RWPE2 (cell line): ENCODE results near the gene THSD4.

Experiments used
- ATAC-seq: fragments of 200-7000 bp; cut with Tn5 transposase; 3 replicates; pipeline ENCODE4 v1.9.1; 2021; ENCODE audit warnings: low read depth
- DNase-seq: peaks from one replicate; pipeline ENCODE4 v3.0.0-alpha.2; 2020; ENCODE audit warnings: low spot score
- H3K27ac ChIP-seq: fragments of 450-650 bp; 2 replicates; pipeline ENCODE4 v1.5.1; 2017; ENCODE audit warnings: mild to moderate bottlenecking; ENCODE audit not compliant: poor library complexity, severe bottlenecking
- H3K27me3 ChIP-seq: fragments of 250-450 bp; sonication (Bioruptor Pico); 2 replicates; pipeline ENCODE4 v1.5.1; 2021; ENCODE audit warnings: mild to moderate bottlenecking, moderate library complexity; ENCODE audit not compliant: insufficient read depth, poor library complexity, severe bottlenecking
- H3K36me3 ChIP-seq: fragments of 250-450 bp; sonication (Bioruptor Pico); 2 replicates; pipeline ENCODE4 v1.5.1; 2020; ENCODE audit warnings: low read depth, mild to moderate bottlenecking, moderate library complexity
- H3K4me1 ChIP-seq: fragments of 250-450 bp; sonication (Bioruptor Pico); 2 replicates; pipeline ENCODE4 v1.5.1; 2021; ENCODE audit warnings: mild to moderate bottlenecking, moderate library complexity; ENCODE audit not compliant: insufficient read depth, poor library complexity, severe bottlenecking
- H3K4me3 ChIP-seq: fragments of 250-450 bp; sonication (Bioruptor Pico); 2 replicates; pipeline ENCODE4 v1.5.1; 2021; ENCODE audit warnings: mild to moderate bottlenecking, moderate library complexity; ENCODE audit not compliant: severe bottlenecking
- H3K9me3 ChIP-seq: fragments of 250-450 bp; sonication (Bioruptor Pico); 2 replicates; pipeline ENCODE4 v1.5.1; 2021; ENCODE audit warnings: mild to moderate bottlenecking, moderate library complexity; ENCODE audit not compliant: severe bottlenecking
- CTCF ChIP-seq: fragments of 450-650 bp; IDR thresholded peaks from one replicate; pipeline ENCODE4 v1.5.1; 2017; ENCODE audit warnings: mild to moderate bottlenecking, moderate library complexity; ENCODE audit not compliant: poor library complexity, severe bottlenecking

The THSD4 gene

GRCh38 chr15:71456811-71457210, 341.5 kb downstream of the THSD4 start:
- ATAC-seq (no peak), DNase-seq (no peak)
- H3K27ac ChIP-seq = peak overlapping the region; percentile 17
- H3K4me1 ChIP-seq = peaks cover 21% of the 10 kb centered on the region
- no peaks in the 10 kb centered on the region for H3K9me3 ChIP-seq
- no peak overlapping the region for H3K4me3 ChIP-seq
- H3K36me3 ChIP-seq = no peaks in the 10 kb centered on the region
- H3K27me3 ChIP-seq = no peaks in the 10 kb centered on the region
- no peak for TF ChIP-seq CTCF

- TF ChIP-seq CTCF = no peak
- peaks cover 4% of the 10 kb centered on the region; the same call in 1 of the 2 replicates for H3K36me3 ChIP-seq
- no peak overlapping the region for H3K4me3 ChIP-seq
- DNase-seq (no peak), ATAC-seq (peak; percentile 20; the same call in 1 of the 3 replicates)
- peaks cover 21% of the 10 kb centered on the region for H3K4me1 ChIP-seq
- peak overlapping the region; percentile 17 for H3K27ac ChIP-seq
- H3K9me3 ChIP-seq = no peaks in the 10 kb centered on the region
- H3K27me3 ChIP-seq = no peaks in the 10 kb centered on the region
These were observed 342.9 kb downstream of the THSD4 start for GRCh38 chr15:71458089-71458660.

GRCh38 chr15:71461748-71462147, 346.5 kb downstream of the THSD4 start:
- no peaks in the 10 kb centered on the region for H3K9me3 ChIP-seq
- peaks cover 4% of the 10 kb centered on the region; the same call in 1 of the 2 replicates for H3K36me3 ChIP-seq
- no peaks in the 10 kb centered on the region for H3K27me3 ChIP-seq
- peaks cover 10% of the 10 kb centered on the region for H3K4me1 ChIP-seq
- no peak overlapping the region for H3K27ac ChIP-seq
- no peak for ATAC-seq
- no peak for DNase-seq
- no peak for TF ChIP-seq CTCF
- no peak overlapping the region for H3K4me3 ChIP-seq

GRCh38 chr15:71462638-71463037, 347.4 kb downstream of the THSD4 start:
- Histone ChIP-seq H3K27me3 (no peaks in the 10 kb centered on the region), H3K36me3 (peaks cover 4% of the 10 kb centered on the region; the same call in 1 of the 2 replicates), H3K4me3 (no peak overlapping the region), H3K9me3 (no peaks in the 10 kb centered on the region), H3K4me1 (peaks cover 8% of the 10 kb centered on the region), H3K27ac (no peak overlapping the region)
- no peak for TF ChIP-seq CTCF
- DNase-seq (no peak), ATAC-seq (no peak)

GRCh38 chr15:71463156-71463665, 347.9 kb downstream of the THSD4 start:
- TF ChIP-seq CTCF = no peak
- ATAC-seq (no peak), DNase-seq (no peak)
- Histone ChIP-seq H3K9me3 (no peaks in the 10 kb centered on the region), H3K27ac (no peak overlapping the region), H3K36me3 (peaks cover 4% of the 10 kb centered on the region; the same call in 1 of the 2 replicates), H3K4me3 (no peak overlapping the region), H3K4me1 (peaks cover 2% of the 10 kb centered on the region), H3K27me3 (no peaks in the 10 kb centered on the region)
